ENCODE measurements around the gene DIAPH2. TPM values are rescaled to one million over a fixed set of nuclear protein-coding genes. Genes with fewer than 3 reads are reported as not detected.

DIAPH2 gene
- total RNA-seq, 2 experiments from 2014 or later = 9.1 to 12.4 TPM

- H3K27me3 Mint-ChIP-seq = no peaks in the 10 kb centered on the region
- no peak overlapping the region for H3K4me3 Mint-ChIP-seq
- peaks cover 12% of the 10 kb centered on the region for H3K9me3 Mint-ChIP-seq (ENCODE audit: low read depth)
- intact Hi-C loops (cut with DNase I, micrococcal nuclease) = no loop called here
- ATAC-seq (no peak), DNase-seq (no peak)
- ChIA-PET POLR2A (no interaction called here), CTCF (no interaction called here)
- peaks cover 6% of the 10 kb centered on the region for H3K36me3 Mint-ChIP-seq (ENCODE audit: low read depth)
- no peaks in the 10 kb centered on the region for H3K4me1 Mint-ChIP-seq
- H3K27ac Mint-ChIP-seq = no peak overlapping the region
These were observed 847.2 kb downstream of the DIAPH2 start for GRCh38 chrX:97531825-97532224.

DNA sequence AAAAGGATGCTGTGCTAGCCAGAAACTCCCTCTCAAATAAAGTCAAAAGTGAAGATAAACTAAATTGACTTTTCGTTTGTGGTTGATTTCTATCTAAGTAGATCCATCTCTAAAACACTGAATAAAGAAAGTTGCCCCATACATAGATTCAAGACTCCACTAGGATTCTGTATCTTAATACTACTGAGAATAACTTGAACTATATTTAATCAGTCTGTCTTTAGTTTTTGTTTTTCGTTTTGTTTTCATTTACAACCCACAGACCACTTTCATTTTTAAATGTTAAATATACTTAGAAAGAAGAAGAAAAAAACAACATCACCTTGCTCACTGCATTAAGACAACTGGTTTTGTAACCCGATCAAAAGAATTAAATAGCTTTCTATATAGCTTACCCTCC is 854.1 kb downstream of the DIAPH2 start:
- DNase-seq = no peak
- Mint-ChIP-seq H3K27ac (no peak overlapping the region), H3K4me1 (no peaks in the 10 kb centered on the region), H3K9me3 (ENCODE audit: low read depth) (no peaks in the 10 kb centered on the region), H3K27me3 (no peaks in the 10 kb centered on the region), H3K36me3 (ENCODE audit: low read depth) (no peaks in the 10 kb centered on the region), H3K4me3 (no peak overlapping the region)
- POLR2A ChIA-PET = no interaction called here
- ATAC-seq = no peak
- intact Hi-C loops (cut with DNase I, micrococcal nuclease) = no loop called here
- CTCF ChIA-PET = no interaction called here

GRCh38 chrX:97539970-97540519 is 855.4 kb downstream of the DIAPH2 start:
- H3K27ac Mint-ChIP-seq = no peak overlapping the region
- intact Hi-C loops (cut with DNase I, micrococcal nuclease) = no loop called here
- H3K27me3 Mint-ChIP-seq = no peaks in the 10 kb centered on the region
- ChIA-PET POLR2A (no interaction called here), CTCF (no interaction called here)
- DNase-seq = no peak
- ATAC-seq = no peak
- H3K9me3 Mint-ChIP-seq (ENCODE audit: low read depth) = no peaks in the 10 kb centered on the region
- H3K4me3 Mint-ChIP-seq = no peak overlapping the region
- H3K4me1 Mint-ChIP-seq = no peaks in the 10 kb centered on the region
- no peaks in the 10 kb centered on the region for H3K36me3 Mint-ChIP-seq (ENCODE audit: low read depth)

DNA sequence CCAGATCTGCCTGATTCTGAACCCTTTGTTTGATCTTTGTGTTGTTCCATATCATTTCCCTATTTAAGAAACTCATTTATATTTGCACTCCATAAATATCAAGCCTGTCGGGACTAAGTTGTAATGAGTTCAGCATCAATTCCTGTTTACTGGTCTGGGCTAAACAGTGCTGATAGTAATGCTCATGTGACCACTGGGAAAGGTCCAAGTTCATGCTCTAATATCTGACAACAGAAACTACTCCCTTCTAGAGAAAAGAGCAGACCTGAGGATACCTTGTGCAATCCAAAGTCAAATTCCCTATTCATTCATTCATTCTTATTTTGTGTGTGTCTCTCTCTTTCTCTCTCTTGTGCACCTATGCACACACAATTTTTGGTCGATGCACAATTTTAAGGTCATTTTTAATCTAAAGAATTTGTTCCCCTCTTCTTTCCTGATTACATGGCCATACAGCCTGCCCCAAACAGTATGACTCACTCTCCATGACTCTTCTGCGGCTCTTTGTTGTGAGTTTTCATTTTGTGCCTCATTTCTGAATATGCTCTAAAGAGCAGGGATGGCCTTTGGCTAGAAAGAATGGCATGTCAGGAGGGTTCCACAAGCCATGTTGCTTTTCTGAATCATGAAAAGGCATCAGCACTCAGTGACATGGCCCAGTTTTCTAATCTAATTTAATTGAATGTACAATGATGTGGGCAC is 863.4 kb downstream of the DIAPH2 start:
- Mint-ChIP-seq H3K9me3 (ENCODE audit: low read depth) (no peaks in the 10 kb centered on the region), H3K4me3 (no peak overlapping the region), H3K36me3 (ENCODE audit: low read depth) (no peaks in the 10 kb centered on the region), H3K27ac (no peak overlapping the region), H3K4me1 (peaks cover 6% of the 10 kb centered on the region), H3K27me3 (no peaks in the 10 kb centered on the region)
- no peak for DNase-seq
- intact Hi-C loops (cut with DNase I, micrococcal nuclease) = no loop called here
- no peak for ATAC-seq
- CTCF ChIA-PET = no interaction called here
- POLR2A ChIA-PET = no interaction called here

- H3K27me3 Mint-ChIP-seq = no peaks in the 10 kb centered on the region
- H3K36me3 Mint-ChIP-seq (ENCODE audit: low read depth) = no peaks in the 10 kb centered on the region
- peak; percentile 88 for ATAC-seq
- POLR2A ChIA-PET = no interaction called here
- no peaks in the 10 kb centered on the region for H3K9me3 Mint-ChIP-seq (ENCODE audit: low read depth)
- H3K4me1 Mint-ChIP-seq = peaks cover 6% of the 10 kb centered on the region
- H3K4me3 Mint-ChIP-seq = no peak overlapping the region
- H3K27ac Mint-ChIP-seq = no peak overlapping the region
- intact Hi-C loops (cut with DNase I, micrococcal nuclease) = no loop called here
- CTCF ChIA-PET = no interaction called here
- DNase-seq = no peak
These were observed 867.2 kb downstream of the DIAPH2 start for GRCh38 chrX:97551821-97552220.

DNA sequence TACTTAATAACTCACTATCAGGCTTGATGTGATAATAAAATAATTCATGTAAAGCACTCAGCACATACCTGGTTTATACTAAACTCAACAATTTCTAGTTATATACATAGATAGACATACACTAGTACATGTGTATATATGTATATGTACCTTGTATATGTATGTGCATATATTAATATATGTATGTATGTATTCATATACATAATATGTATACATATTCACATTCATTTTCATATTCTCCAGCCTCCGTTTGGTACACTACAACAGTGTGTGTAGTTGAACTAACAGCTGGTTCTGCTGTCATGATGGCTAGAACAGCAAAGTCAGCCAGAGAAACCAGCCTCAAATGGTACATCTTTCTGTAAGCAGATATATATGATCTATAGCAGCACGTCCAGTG is 869.2 kb downstream of the DIAPH2 start:
- CTCF ChIA-PET = no interaction called here
- no peak for ATAC-seq
- POLR2A ChIA-PET = no interaction called here

GRCh38 chrX:97556359-97556758 is 871.7 kb downstream of the DIAPH2 start:
- CTCF ChIA-PET = no interaction called here
- Mint-ChIP-seq H3K4me3 (no peak overlapping the region), H3K4me1 (peaks cover 6% of the 10 kb centered on the region), H3K27me3 (no peaks in the 10 kb centered on the region), H3K27ac (no peak overlapping the region), H3K36me3 (ENCODE audit: low read depth) (no peaks in the 10 kb centered on the region), H3K9me3 (ENCODE audit: low read depth) (no peaks in the 10 kb centered on the region)
- intact Hi-C loops (cut with DNase I, micrococcal nuclease) = no loop called here
- DNase-seq (no peak), ATAC-seq (no peak)
- POLR2A ChIA-PET = no interaction called here

More for the DNA sequence above, 869.2 kb downstream of the DIAPH2 start:
- H3K27me3 Mint-ChIP-seq = no peaks in the 10 kb centered on the region
- H3K9me3 Mint-ChIP-seq (ENCODE audit: low read depth) = no peaks in the 10 kb centered on the region
- DNase-seq = no peak
- no peak overlapping the region for H3K4me3 Mint-ChIP-seq
- H3K27ac Mint-ChIP-seq = no peak overlapping the region
- H3K4me1 Mint-ChIP-seq = peaks cover 6% of the 10 kb centered on the region
- intact Hi-C loops (cut with DNase I, micrococcal nuclease) = no loop called here
- no peaks in the 10 kb centered on the region for H3K36me3 Mint-ChIP-seq (ENCODE audit: low read depth)

GRCh38 chrX:97563531-97564133 is 879.0 kb downstream of the DIAPH2 start:
- CTCF ChIA-PET = no interaction called here
- H3K4me1 Mint-ChIP-seq = peaks cover 10% of the 10 kb centered on the region
- POLR2A ChIA-PET = interaction anchor here (0.9 kb wide), 1 partner anchor 165 kb away, joined by 3 read pairs; no protein-coding TSS in a partner anchor

DNA sequence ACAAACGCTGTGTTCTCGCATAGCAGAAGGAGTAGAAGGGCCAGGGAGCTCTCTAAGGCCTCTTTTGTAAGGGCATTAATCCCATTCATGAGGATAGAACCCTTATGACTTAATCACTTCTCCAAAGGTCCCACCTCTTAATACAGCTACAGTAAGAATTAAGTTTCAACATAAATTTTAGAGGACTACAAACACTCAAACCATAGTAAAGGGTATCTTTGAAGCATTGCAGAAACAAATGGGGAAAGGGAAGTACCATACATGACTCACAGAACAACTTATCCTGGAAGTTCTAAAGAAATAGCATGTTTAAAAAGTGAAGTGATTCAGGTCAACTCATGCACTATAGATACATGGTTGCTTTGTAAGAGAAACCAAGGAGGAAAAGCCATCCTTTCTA is 879.9 kb downstream of the DIAPH2 start:
- Mint-ChIP-seq H3K4me1 (peaks cover 10% of the 10 kb centered on the region), H3K27me3 (no peaks in the 10 kb centered on the region), H3K4me3 (no peak overlapping the region), H3K9me3 (ENCODE audit: low read depth) (no peaks in the 10 kb centered on the region), H3K36me3 (ENCODE audit: low read depth) (no peaks in the 10 kb centered on the region), H3K27ac (no peak overlapping the region)
- DNase-seq (no peak), ATAC-seq (no peak)
- ChIA-PET POLR2A (no interaction called here), CTCF (no interaction called here)
- intact Hi-C loops (cut with DNase I, micrococcal nuclease) = loop anchor here (10.0 kb wide), 3 partner anchors 120 to 530 kb away; no protein-coding TSS in a partner anchor

More at GRCh38 chrX:97563531-97564133, 879.0 kb downstream of the DIAPH2 start:
- H3K36me3 Mint-ChIP-seq (ENCODE audit: low read depth) = no peaks in the 10 kb centered on the region
- intact Hi-C loops (cut with DNase I, micrococcal nuclease) = loop anchor here (10.0 kb wide), 3 partner anchors 121 to 529 kb away; no protein-coding TSS in a partner anchor
- DNase-seq (peak; percentile 61), ATAC-seq (peak; percentile 98)
- H3K27me3 Mint-ChIP-seq = no peaks in the 10 kb centered on the region
- H3K27ac Mint-ChIP-seq = peak overlapping the region; percentile 79
- peak overlapping the region; percentile 59 for H3K4me3 Mint-ChIP-seq
- no peaks in the 10 kb centered on the region for H3K9me3 Mint-ChIP-seq (ENCODE audit: low read depth)

DNA sequence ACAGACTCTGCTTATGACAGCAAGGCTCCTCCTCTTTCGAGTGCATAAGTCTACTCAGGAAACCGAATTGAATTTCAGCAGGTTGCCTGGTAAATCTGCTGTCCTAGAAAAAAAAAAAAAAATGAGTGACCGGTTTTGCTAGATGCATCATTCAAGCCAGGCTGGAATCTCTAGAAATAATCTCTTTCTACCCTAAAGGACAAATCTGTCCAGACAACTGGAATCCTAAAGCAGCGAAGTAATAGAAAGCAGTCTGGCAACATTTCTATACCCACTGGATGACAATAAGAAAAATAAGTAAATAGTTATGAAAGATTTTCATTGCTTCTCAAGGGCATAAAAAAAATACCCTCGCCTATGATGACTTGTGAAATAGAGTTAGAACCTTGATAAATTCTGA is 902.5 kb downstream of the DIAPH2 start:
- no peaks in the 10 kb centered on the region for H3K9me3 Mint-ChIP-seq (ENCODE audit: low read depth)
- DNase-seq = no peak
- no peaks in the 10 kb centered on the region for H3K27me3 Mint-ChIP-seq
- no peak overlapping the region for H3K4me3 Mint-ChIP-seq
- no peak for ATAC-seq
- H3K36me3 Mint-ChIP-seq (ENCODE audit: low read depth) = no peaks in the 10 kb centered on the region
- H3K27ac Mint-ChIP-seq = no peak overlapping the region
- POLR2A ChIA-PET = no interaction called here
- intact Hi-C loops (cut with DNase I, micrococcal nuclease) = no loop called here
- CTCF ChIA-PET = no interaction called here
- no peaks in the 10 kb centered on the region for H3K4me1 Mint-ChIP-seq

DNA sequence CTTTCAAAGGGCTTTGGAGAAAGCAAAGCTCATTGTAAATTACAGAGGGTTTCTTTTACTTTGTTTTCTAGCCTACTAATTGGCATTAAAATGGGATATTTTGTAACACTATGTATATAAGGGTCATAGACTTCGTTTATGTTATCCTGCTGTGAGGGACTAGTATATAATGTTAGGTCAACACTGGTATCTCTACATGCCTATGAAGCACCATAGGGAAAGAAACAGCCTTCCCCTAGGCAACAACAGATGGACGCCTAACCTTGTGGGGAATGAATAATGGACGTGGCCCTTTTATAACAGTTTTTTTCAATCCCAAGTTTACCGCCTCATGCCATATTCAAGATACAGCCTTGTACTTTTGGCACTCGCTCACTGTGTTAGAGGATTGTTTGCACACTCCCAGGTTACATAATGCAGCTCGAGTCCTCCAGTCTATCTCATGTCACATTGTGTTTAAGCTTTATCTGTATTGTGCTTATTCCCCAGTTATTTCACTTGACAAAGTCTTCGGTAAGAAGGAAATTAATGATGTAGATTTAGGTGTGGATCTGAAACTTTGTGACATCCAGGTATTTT is 910.1 kb downstream of the DIAPH2 start:
- H3K27ac Mint-ChIP-seq = no peak overlapping the region
- DNase-seq = no peak
- no peaks in the 10 kb centered on the region for H3K9me3 Mint-ChIP-seq (ENCODE audit: low read depth)
- peaks cover 13% of the 10 kb centered on the region for H3K4me1 Mint-ChIP-seq
- intact Hi-C loops (cut with DNase I, micrococcal nuclease) = no loop called here
- no peak for ATAC-seq
- H3K36me3 Mint-ChIP-seq (ENCODE audit: low read depth) = no peaks in the 10 kb centered on the region
- H3K27me3 Mint-ChIP-seq = no peaks in the 10 kb centered on the region
- ChIA-PET CTCF (no interaction called here), POLR2A (no interaction called here)
- H3K4me3 Mint-ChIP-seq = no peak overlapping the region

DNA sequence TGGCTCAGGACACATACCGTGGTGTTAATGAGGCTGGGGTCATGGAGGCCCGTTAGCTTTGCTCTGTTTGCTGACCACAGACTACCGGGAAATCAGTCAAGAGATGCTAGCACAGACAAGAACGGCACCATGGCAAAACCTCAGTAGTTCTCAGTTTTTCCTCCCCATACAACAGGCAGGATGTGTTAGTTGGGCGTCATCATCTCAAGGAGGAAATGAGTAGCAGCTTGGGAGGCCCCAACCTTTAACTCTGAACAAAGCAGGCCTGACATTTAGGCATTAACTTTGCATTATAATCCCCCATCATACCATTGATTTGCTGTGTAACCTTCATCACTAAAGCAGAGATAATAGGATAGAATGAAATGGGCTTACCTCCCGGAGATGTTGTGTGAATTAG is 913.3 kb downstream of the DIAPH2 start:
- H3K27ac Mint-ChIP-seq = peak overlapping the region; percentile 86
- peak overlapping the region; percentile 43 for H3K4me3 Mint-ChIP-seq
- ChIA-PET POLR2A (no interaction called here), CTCF (interaction anchor here (0.7 kb wide), 1 partner anchor 508 kb away, joined by 3 read pairs; no protein-coding TSS in a partner anchor)
- ATAC-seq (peak; percentile 99), DNase-seq (peak; percentile 46)
- intact Hi-C loops (cut with DNase I, micrococcal nuclease) = no loop called here
- peaks cover 13% of the 10 kb centered on the region for H3K4me1 Mint-ChIP-seq
- no peaks in the 10 kb centered on the region for H3K9me3 Mint-ChIP-seq (ENCODE audit: low read depth)
- no peaks in the 10 kb centered on the region for H3K27me3 Mint-ChIP-seq
- no peaks in the 10 kb centered on the region for H3K36me3 Mint-ChIP-seq (ENCODE audit: low read depth)
